ENCODE measurements around the gene TMEM233. TPM values are rescaled to one million over a fixed set of nuclear protein-coding genes. Genes with fewer than 3 reads are reported as not detected.

The TMEM233 gene
- total and polyA plus RNA-seq, 9 of the 15 experiments (the other 6 are each of a cell fraction or from before 2014, with no cell fraction given): 0.04 to 0.17 (median 0.07) TPM; not detected in 2

DNA sequence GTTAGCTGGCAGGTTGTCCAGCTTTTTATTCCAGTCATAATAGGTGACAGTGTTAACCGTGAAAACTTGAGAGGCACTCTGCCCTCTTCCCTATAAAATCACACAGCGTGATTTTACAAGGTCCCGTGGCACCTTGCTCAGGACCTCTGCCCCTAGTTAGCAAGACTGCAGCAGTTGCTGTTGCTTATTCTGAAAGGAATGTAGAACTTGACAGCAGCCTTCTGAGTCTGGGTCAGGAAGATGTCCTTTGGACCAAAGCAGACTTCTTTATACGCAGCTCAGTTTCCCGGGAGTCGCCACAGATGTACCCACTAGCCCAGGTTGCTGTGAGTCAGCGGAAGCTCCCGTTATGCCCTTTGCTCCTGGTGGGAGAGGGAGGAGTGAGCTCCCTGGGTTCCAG is 87.5 kb downstream of the TMEM233 start:
- Histone ChIP-seq H3K4me1 (replicated peaks in 1 of 2; ENCODE audit: control insufficient read depth in 2 of 2, insufficient read depth in 2 of 2, low read length in 2 of 2) (no peaks in the 10 kb centered on the region; a peak in 3 of 5 replicates), H3K4me3 (no peak overlapping the region), H3K27ac (ENCODE audit: extremely low read depth, low read depth, low read length) (no peak overlapping the region), H3K27me3 (ENCODE audit: control insufficient read depth in 2 of 2, insufficient read depth in 2 of 2, low read length in 2 of 2) (no peaks in the 10 kb centered on the region), H3K9me1 (ENCODE audit: control insufficient read depth, insufficient read depth, low read length) (no peaks in the 10 kb centered on the region), H4K20me1 (replicated peaks; ENCODE audit: control insufficient read depth, insufficient read depth, low read length) (no peaks in the 10 kb centered on the region), H2AFZ (ENCODE audit: low read depth, low read length) (no peak overlapping the region), H3K36me3 (ENCODE audit: control insufficient read depth, insufficient read depth, low read length) (peaks cover 64% of the 10 kb centered on the region), H3K4me2 (ENCODE audit: insufficient read depth, low read length) (no peak overlapping the region), H3K9me3 (replicated peaks; ENCODE audit: control insufficient read depth, insufficient read depth, low read depth, low read length) (no peaks in the 10 kb centered on the region), H3K79me2 (ENCODE audit: control insufficient read depth, insufficient read depth, low read length) (peaks cover 5% of the 10 kb centered on the region; the same call in 1 of the 3 replicates), H3K9ac (ENCODE audit: insufficient read depth in 1 of 2, low read depth in 2 of 2, low read length in 2 of 2) (no peak overlapping the region)
- TSS peak; percentile 16 for BruUV-seq (replicated peaks)
- FAIRE-seq (no peak), ATAC-seq (no peak), DNase-seq (ENCODE audit: extremely low read depth in 1 of 4, low spot score in 3 of 4) (no peak)
- ChIA-PET POLR2A (interaction anchor here (0.6 to 5.4 kb wide), 11 partner anchors 8 to 437 kb away, joined by 3 to 44 read pairs (median 10); partner anchors contain the start of genes BICDL1 and PRKAB1), CTCF (ENCODE audit: low intra/inter-chr PET ratio) (no interaction called here)
- intact Hi-C loops (cut with micrococcal nuclease): no loop called here
- 94% methylated on average over 8 of the region's 8 CpGs for WGBS (ENCODE audit: insufficient coverage, low coverage, missing lambda C conversion rate)
- TF ChIP-seq XRCC5 (IDR thresholded peaks at IDR 0.05; ENCODE audit: low read depth, low read length) (no peak), OTX1 (CRISPR knock-in tag; IDR thresholded peaks at IDR 0.05) (no peak), SUPT5H (IDR thresholded peaks at IDR 0.05) (peak; percentile 13; the same call in 1 of the 2 replicates), PRPF4 (IDR thresholded peaks at IDR 0.05; ENCODE audit: insufficient read depth, low read depth, low read length, poor library complexity, severe bottlenecking) (no peak), POLR2A (conservative IDR thresholded peaks at IDR 0.05) (0 out of 2 replicates have a peak, but pooled peaks have one; percentile 1)
- TF ChIP-seq, protein P1, sequence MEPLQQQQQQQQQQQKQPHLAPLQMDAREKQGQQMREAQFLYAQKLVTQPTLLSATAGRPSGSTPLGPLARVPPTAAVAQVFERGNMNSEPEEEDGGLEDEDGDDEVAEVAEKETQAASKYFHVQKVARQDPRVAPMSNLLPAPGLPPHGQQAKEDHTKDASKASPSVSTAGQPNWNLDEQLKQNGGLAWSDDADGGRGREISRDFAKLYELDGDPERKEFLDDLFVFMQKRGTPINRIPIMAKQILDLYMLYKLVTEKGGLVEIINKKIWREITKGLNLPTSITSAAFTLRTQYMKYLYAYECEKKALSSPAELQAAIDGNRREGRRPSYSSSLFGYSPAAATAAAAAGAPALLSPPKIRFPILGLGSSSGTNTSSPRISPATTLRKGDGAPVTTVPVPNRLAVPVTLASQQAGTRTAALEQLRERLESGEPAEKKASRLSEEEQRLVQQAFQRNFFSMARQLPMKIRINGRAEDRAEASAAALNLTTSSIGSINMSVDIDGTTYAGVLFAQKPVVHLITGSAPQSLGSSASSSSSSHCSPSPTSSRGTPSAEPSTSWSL (CRISPR knock-in tag; IDR thresholded peaks at IDR 0.05; ENCODE audit: borderline replicate concordance): no peak
- in situ Hi-C loops (cut with MboI): no loop called here

Measured in K562 (cell line).